ENCODE results near the gene FLT3LG.

Gene FLT3LG

GRCh38 chr19:49520705-49521319 lies 46.8 kb downstream of the FLT3LG start:
- no peak for DNase-seq

DNA sequence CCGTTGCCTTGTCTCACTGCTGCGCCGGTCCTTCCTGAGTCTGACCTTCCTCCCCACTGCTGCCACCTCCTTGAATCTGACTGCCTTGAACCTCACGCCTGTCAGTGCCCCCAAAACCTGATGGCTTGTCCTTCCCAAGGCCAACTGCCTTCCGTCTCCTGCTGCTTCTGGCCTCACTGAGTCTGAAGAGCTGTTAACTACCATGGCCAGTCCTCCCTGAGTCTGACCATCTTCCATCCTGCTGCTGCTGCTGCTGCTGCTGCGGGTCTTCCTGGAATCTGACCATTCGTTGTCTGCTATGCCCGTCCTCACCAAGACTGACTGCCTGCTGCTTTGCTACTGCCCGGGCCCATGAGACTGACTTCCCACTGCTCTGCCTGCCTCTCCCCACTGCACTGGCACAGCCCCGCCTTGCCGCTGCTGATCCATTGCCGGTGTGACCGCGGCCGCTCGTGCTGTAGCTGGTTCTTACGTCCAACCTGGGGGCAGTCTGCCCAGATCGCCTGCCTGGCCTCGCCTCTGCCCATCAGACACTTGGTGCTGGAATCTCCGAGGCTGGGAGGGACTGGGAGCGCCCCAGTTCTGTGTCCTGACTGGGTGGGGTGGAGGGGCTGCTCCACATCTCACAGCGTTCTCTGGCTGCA lies 50.9 kb downstream of the FLT3LG start:
- DNase-seq: no peak

GRCh38 chr19:49528211-49528771 lies 54.3 kb downstream of the FLT3LG start:
- no peak for DNase-seq

DNA sequence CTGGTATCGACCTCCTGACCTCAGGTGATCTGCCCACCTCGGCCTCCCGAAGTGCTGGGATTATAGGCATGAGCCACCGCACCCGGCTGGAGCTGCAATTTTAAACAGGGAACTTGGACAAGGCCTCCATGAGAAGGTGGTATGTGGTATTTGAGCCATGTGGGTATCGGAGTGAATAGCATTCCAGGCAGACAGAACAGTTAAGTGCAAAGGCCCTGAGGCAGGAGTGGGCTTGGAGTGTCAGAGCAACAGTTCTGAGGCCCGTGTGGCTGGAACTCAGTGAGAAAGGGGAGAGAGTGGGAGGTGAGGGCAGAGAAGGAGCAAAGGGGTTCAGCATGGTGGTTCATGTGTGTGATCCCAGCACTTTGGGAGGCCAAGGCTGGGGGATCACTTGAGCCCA lies 56.7 kb downstream of the FLT3LG start:
- DNase-seq: no peak

DNA sequence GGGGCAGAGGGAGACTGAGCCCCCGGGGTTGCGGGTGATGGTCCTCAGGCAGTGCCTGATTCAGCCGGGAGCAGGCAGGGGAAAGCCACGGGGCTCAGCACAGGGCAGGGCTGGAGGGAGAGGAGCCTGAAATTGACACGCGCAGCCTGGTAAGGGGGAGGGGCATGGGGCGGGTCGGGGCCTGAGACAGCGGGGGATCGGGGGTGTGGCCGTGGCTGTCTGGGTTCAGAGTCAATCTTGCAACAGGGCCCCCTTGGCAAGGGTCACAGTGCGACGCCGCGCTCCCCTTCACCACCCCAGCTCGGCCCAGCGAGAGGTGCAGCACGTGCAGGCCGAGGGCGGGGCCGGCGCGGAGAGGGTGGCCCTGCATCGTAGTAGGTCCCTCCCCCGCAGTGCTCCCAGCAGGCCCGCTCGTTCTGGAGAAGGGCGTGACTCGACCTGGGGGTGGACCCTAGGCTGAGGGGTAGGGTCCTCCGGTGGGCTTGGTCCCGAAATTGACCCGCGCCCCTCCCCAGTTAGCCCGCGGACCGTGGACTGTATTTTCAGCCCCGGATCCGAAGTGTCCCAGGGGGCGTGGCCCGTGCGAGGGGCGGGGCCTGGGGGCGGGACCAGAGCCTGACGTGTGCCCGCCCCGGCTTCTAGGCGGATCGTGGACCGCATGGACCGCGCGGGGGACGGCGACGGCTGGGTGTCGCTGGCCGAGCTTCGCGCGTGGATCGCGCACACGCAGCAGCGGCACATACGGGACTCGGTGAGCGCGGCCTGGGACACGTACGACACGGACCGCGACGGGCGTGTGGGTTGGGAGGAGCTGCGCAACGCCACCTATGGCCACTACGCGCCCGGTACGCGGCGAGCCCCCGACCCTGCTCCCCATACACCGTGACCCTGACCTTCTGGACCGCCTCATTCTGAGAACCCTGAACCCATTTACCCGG lies 59.8 kb downstream of the FLT3LG start:
- peak; percentile 87 for DNase-seq

- DNase-seq: peak; percentile 19
Measured at GRCh38 chr19:49534632-49535385, 60.8 kb downstream of the FLT3LG start.

Data from stimulated activated CD4-positive, alpha-beta T cell treated with anti-CD3 and anti-CD28 coated beads, Interleukin-15, amount 100 ng/mL, for 24 hours (primary cell).